NB4 (cell line): ENCODE measurements around the gene CELA3A.
"Not testable (repeated sequence)": the region's sequence is repeated elsewhere in the genome, so short reads cannot be mapped to it uniquely, and the experiment has no call there.

ENCODE experiments used
- DNase-seq: peaks from one replicate; pipeline ENCODE4 v3.0.0; 2010; ENCODE audit warnings: low read depth
- H3K4me3 ChIP-seq: one replicate; pipeline ENCODE4 v1.5.1; 2011; ENCODE audit warnings: mild to moderate bottlenecking, low read depth, low read length, moderate library complexity
- MYC ChIP-seq: IDR thresholded peaks from 2 replicates; pipeline ENCODE4 v1.6.1; 2011; ENCODE audit warnings: low read depth, low read length
- POLR2A ChIP-seq: IDR thresholded peaks from 2 replicates; pipeline ENCODE4 v1.6.1; 2011; ENCODE audit warnings: mild to moderate bottlenecking; ENCODE audit not compliant: insufficient read length; ENCODE audit errors: extremely low read depth
- TF ChIP-seq, protein P1 (sequence below): IDR thresholded peaks from 2 replicates; pipeline ENCODE4 v1.6.1; 2011; ENCODE audit warnings: low read depth, low read length
- TF ChIP-seq, protein P2 (sequence below): IDR thresholded peaks from one replicate; pipeline ENCODE4 v1.5.1; 2012; ENCODE audit warnings: low read depth, low read length

CELA3A gene

DNA sequence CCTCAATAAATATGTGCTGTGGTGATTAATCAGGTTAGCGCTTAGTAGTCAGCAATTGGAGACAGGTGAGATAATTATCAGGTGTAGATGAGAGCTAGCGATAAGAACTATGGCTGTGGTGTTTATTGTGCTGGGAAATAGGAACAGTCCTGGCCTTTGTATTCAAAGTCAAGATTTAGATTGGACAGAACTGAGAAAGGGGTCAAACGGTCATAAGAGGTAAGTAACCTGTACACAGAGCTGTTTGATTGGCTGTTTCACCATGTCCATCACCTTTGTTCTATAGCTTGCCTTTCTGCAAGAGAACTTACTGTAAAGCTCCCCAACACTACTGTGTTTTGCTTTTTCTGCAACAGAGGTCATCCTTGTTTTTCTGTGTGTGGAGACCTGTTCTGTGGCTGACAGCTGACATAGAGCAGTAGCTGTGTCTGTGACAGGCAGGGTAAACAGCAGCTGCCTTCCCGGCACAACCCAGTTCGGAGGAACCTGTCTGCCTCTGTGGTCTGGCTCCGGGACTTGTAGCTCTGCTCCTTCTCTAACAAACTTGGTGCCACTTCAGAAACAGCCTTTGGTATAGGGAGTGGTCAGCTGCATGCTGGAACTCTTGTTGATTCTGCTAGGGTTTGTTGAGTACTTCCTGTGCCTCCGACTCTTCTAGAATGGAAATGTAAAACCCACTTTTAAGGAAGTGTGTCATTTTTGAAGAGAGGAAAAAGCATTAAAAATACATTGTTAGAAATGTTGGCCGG, 29.9 kb downstream of the CELA3A start:
- DNase-seq: no peak
- TF ChIP-seq MYC: no peak
- TF ChIP-seq POLR2A: no peak
- TF ChIP-seq, protein P1, sequence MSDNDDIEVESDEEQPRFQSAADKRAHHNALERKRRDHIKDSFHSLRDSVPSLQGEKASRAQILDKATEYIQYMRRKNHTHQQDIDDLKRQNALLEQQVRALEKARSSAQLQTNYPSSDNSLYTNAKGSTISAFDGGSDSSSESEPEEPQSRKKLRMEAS: no peak
- TF ChIP-seq, protein P2, sequence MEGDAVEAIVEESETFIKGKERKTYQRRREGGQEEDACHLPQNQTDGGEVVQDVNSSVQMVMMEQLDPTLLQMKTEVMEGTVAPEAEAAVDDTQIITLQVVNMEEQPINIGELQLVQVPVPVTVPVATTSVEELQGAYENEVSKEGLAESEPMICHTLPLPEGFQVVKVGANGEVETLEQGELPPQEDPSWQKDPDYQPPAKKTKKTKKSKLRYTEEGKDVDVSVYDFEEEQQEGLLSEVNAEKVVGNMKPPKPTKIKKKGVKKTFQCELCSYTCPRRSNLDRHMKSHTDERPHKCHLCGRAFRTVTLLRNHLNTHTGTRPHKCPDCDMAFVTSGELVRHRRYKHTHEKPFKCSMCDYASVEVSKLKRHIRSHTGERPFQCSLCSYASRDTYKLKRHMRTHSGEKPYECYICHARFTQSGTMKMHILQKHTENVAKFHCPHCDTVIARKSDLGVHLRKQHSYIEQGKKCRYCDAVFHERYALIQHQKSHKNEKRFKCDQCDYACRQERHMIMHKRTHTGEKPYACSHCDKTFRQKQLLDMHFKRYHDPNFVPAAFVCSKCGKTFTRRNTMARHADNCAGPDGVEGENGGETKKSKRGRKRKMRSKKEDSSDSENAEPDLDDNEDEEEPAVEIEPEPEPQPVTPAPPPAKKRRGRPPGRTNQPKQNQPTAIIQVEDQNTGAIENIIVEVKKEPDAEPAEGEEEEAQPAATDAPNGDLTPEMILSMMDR: no peak
- H3K4me3 ChIP-seq: no peak overlapping the region

DNA sequence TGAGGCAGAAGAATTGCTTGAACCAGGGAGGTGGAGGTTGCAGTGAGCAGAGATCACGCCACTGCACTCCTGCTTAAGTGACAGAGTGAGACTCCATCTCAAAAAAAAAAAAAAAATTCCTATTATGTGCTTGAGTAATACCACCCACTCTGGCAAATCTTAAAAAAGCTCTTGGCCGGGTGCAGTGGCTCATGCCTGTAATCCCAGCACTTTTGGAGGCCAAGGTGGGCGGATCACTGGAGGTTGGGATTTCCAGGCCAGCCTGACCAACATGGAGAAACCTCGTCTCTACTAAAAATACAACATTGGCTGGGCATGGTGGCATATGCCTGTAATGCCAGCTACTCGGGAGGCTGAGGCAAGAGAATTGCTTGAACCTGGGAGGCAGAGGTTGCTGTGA, 33.4 kb downstream of the CELA3A start:
- not testable (repeated sequence) for DNase-seq, H3K4me3 ChIP-seq

DNA sequence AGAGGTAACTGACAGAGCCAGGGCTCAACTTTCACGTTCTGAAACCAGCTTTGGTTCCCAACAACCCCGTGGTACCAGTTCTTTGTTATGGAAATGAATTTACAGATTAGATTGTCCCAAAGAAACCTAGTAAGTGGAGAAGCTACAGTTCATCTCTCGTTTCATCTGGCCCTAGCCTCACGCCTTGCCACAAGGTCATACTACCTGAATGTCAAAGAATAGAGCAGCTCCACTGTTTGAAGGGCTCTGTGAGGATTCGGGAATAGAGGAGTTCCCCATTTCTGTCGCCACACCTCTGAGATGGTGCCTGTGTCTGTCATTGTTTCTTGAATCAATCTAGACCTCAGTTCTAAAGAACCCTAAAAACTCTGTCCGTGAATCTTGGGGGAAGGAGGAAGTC, 36.1 kb downstream of the CELA3A start:
- H3K4me3 ChIP-seq: no peak overlapping the region
- TF ChIP-seq, protein P1: no peak
- TF ChIP-seq, protein P2: no peak
- TF ChIP-seq POLR2A: no peak
- no peak for TF ChIP-seq MYC
- no peak for DNase-seq

DNA sequence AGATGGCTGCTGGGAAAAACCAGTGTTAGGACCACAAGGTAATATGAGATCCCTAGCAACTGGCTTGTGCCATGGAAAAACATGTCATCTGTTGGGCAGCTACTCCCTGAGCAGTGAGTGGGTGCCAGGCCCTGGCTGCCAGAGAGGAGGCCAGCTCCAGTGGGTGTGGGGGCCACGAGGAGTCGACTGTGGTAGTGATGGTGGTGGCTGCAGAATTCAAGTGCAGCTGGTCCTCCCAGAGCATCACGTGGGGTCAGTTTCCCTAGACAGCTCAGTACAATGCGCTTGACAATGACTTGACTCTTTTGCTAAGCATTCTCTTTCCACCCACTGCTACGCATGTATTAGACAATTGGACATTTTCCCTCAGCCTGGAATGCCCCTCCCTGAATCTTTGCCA, 36.6 kb downstream of the CELA3A start:
- DNase-seq: no peak
- no peak overlapping the region for H3K4me3 ChIP-seq
- TF ChIP-seq, protein P2: no peak
- TF ChIP-seq POLR2A: no peak
- TF ChIP-seq MYC: no peak
- TF ChIP-seq, protein P1: no peak

DNA sequence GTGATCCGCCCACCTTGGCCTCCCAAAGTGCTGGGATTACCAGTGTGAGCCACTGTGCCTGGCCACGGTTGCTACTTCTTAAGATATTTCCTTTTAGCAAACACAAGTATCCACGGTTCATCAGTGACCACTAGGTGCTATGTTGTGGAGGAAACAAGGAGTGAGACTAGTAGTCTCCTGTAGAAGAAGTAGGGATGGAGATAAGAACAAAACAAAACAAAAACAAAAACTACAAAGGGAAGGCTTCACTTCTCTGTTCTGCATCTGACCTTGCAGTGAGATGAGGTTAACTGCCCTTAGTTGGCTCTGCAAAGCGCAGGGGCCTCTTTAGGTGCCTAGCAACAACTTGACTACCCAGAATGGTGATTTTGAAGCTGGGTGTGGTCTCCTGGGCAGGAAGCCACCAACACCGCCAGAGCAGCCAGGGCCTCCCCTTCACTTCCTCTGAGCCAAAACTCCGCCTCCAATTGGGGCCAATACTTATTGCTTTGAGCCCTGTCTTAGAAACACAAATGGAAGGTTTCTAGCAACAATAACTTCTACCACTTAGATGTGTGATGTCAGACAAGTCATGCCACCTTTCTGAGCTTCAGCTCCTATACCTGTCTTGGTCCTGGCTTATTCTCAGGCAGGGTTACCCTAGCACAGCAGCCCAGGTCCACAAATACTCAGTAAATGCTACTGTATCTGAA, 38.3 kb downstream of the CELA3A start:
- TF ChIP-seq, protein P2: peak; percentile 25
- TF ChIP-seq MYC: no peak
- TF ChIP-seq, protein P1: no peak
- TF ChIP-seq POLR2A: peak; percentile 49
- peak; percentile 97 for DNase-seq
- peak overlapping the region; percentile 49 for H3K4me3 ChIP-seq

DNA sequence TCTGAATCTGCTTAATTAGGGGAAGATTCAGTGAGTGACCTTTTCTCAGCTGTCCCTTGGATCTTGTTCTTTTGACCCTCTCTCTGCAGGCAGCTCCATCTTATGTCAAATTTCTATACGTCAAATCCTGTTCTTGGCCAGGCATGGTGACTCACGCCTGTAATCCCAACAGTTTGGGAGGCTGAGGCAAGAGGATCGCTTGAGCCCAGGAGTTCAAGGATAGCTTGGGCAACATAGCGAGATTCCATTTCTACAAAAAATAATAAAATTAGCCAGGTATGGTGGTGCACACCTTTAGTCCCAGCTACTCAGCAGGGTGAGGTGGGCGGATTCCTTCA, 38.8 kb downstream of the CELA3A start:
- H3K4me3 ChIP-seq: peak overlapping the region; percentile 44
- DNase-seq: no peak
- TF ChIP-seq, protein P1: no peak

DNA sequence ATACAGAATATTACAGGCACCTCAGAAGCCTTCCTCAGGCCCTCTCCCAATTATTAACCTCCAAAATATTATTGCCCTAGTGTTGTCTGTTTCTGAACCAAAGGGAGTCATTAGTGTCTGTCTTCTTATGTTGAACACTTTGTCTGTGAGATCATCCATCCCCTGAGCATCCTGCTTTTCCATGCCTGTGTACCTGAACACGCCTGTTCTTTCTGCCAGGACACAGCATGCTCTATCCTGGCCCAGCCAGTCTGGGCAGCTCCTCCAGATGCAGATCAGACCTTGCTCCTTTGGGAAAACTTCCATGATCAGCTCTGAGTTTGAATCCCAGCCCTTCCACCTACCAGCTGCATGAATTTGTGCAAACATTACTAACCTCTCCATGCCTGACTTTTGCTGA, 40.0 kb downstream of the CELA3A start:
- TF ChIP-seq, protein P2: no peak
- no peak for TF ChIP-seq POLR2A
- TF ChIP-seq MYC: no peak
- no peak overlapping the region for H3K4me3 ChIP-seq
- no peak for DNase-seq
